ENCODE data around the gene NOXA1. TPM values are rescaled to one million over a fixed set of nuclear protein-coding genes. Genes with fewer than 3 reads are reported as not detected.

NOXA1 gene
- total and polyA plus RNA-seq, 2 of the 8 experiments (the other 6 are each of a cell fraction or from before 2014, with no cell fraction given) = 0.34 to 0.91 TPM

DNA sequence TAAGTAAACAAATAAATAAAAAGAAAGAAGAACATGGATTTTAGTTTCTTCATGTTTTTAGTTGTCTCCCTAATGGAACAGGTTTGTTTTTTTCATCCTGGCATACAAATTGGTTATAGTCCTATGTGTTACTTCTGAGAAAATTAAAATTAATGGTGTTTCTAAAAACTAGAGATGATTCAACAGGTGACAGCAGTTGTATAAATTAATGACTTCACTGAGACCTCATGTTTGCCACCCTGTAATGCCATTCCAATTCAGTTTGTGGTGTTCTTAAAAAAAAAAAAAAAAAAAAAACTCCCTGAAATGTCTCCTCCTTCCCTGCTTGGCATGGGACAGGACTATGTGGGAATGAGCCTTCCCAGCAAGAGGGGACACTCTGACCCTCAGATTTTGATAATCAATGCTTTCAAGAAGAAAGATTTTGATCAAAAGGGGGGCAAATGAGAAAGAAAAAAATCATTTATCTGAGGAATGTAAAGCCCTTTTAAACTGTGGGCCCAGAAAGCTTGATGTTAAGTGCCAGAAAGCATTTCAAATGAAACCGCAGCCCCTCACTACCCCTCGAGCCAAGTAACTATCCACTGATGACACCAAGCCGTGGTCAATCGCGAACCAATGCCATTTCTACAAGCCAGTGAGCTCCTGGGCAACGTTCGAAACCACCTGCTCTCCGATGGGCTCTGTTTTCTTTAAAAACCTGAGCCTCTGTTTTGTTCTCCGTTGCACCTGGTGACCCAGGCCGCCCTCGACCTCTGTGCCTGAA, 1.2 kb upstream of the NOXA1 start (continued):
- TF ChIP-seq RXRA (IDR thresholded peaks at IDR 0.05; ENCODE audit: insufficient read depth, low read depth, low read length) (no peak), RBBP5 (IDR thresholded peaks at IDR 0.05; ENCODE audit: borderline replicate concordance, low read depth, low read length) (no peak), CBX5 (IDR thresholded peaks at IDR 0.05; ENCODE audit: low read depth, low read length) (no peak), SP2 (IDR thresholded peaks at IDR 0.05; ENCODE audit: low read length) (no peak), CTBP2 (IDR thresholded peaks at IDR 0.05; ENCODE audit: borderline replicate concordance, insufficient read depth, insufficient read length, low read length) (no peak), ASH2L (IDR thresholded peaks at IDR 0.05; ENCODE audit: low read length) (no peak), HDAC6 (IDR thresholded peaks at IDR 0.05; ENCODE audit: low read depth, low read length) (no peak), POLR2AphosphoS5 (IDR thresholded peaks at IDR 0.05; ENCODE audit: low read depth, low read length) (no peak), MAFK (IDR thresholded peaks at IDR 0.05; ENCODE audit: low read depth, low read length) (no peak)
- TF ChIP-seq, protein P1, sequence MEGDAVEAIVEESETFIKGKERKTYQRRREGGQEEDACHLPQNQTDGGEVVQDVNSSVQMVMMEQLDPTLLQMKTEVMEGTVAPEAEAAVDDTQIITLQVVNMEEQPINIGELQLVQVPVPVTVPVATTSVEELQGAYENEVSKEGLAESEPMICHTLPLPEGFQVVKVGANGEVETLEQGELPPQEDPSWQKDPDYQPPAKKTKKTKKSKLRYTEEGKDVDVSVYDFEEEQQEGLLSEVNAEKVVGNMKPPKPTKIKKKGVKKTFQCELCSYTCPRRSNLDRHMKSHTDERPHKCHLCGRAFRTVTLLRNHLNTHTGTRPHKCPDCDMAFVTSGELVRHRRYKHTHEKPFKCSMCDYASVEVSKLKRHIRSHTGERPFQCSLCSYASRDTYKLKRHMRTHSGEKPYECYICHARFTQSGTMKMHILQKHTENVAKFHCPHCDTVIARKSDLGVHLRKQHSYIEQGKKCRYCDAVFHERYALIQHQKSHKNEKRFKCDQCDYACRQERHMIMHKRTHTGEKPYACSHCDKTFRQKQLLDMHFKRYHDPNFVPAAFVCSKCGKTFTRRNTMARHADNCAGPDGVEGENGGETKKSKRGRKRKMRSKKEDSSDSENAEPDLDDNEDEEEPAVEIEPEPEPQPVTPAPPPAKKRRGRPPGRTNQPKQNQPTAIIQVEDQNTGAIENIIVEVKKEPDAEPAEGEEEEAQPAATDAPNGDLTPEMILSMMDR (IDR thresholded peaks at IDR 0.05; ENCODE audit: control extremely low read depth in 1 of 3, insufficient read depth in 1 of 3, low read depth in 1 of 3, low read length in 3 of 3) = no peak
